HL-60 (cell line): ENCODE results near the gene CDC42EP1.
"Not testable (repeated sequence)": the region's sequence is repeated elsewhere in the genome, so short reads cannot be mapped to it uniquely, and the experiment has no call there.

ENCODE experiments used
- DNase-seq, 2 experiments: peaks; one replicate each; pipeline ENCODE4 v3.0.0-alpha.2; 2010 to 2020; ENCODE audit warnings: low read depth in 1 of 2, low spot score in 1 of 2
- H3K27ac ChIP-seq: fragments of 250-450 bp; sonication (Bioruptor Pico); replicated peaks from 2 replicates; pipeline ENCODE4 v1.5.1; 2020; ENCODE audit warnings: mild to moderate bottlenecking, moderate library complexity
- H3K27me3 ChIP-seq: fragments of 250-450 bp; sonication (Bioruptor Pico); 2 replicates; pipeline ENCODE4 v1.5.1; 2021; ENCODE audit warnings: mild to moderate bottlenecking, moderate library complexity; ENCODE audit not compliant: insufficient read depth, poor library complexity, severe bottlenecking
- H3K4me3 ChIP-seq: replicated peaks from 2 replicates; pipeline ENCODE4 v1.5.1; 2011; ENCODE audit warnings: mild to moderate bottlenecking, control low read depth, low read length; ENCODE audit not compliant: insufficient read depth
- GABPA ChIP-seq: IDR thresholded peaks from 2 replicates; pipeline ENCODE4 v1.6.1; 2012; ENCODE audit warnings: low read depth
- POLR2AphosphoS5 ChIP-seq: IDR thresholded peaks from 2 replicates; pipeline ENCODE4 v1.6.1; 2012; ENCODE audit warnings: low read depth
- SPI1 ChIP-seq: IDR thresholded peaks from 2 replicates; pipeline ENCODE4 v1.6.1; 2012; ENCODE audit warnings: low read depth, mild to moderate bottlenecking, borderline replicate concordance
- TF ChIP-seq, protein P1 (sequence below): IDR thresholded peaks from one replicate; pipeline ENCODE4 v1.5.1; 2011; ENCODE audit warnings: low read length, control low read depth, inconsistent platforms; ENCODE audit not compliant: insufficient read depth
- TF ChIP-seq, protein P2 (sequence below): IDR thresholded peaks from 2 replicates; pipeline ENCODE4 v1.6.1; 2012; ENCODE audit warnings: low read depth; ENCODE audit not compliant: insufficient replicate concordance

CDC42EP1 gene

DNA sequence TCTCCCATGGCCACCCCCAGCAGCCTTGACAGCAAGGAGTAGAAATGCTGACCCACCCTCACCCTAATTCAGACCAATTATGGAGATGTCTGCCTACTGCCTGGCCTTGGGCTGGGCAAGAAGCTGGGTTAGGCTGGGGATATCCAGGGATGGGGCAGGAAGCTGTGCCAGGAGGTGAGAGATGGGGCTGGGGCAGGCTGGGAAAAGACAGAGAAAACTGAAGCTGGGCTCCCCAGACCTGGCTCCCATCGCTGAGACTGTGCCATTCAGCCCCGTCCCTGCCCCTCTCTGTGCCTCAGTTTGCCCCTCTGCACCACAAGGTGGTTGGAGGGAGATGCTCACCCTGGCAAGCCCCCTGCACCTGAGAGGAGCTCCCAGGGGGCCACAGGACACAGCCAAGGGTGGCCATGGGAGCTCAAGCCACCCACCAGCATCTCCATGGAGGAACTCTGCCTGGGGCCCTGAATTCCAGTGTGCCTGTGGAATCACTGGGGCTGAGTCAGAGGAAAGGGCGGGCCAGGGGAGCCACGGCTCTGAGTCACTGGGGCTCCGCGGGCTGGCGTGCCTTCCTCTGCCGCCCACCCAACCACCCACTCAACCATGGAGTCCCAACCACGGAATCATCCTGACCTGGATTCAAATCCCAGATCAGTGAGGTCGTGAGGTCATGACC is 35.1 kb upstream of the CDC42EP1 start:
- peaks cover 14% of the 10 kb centered on the region for H3K27me3 ChIP-seq
- H3K27ac ChIP-seq: no peak overlapping the region
- DNase-seq: no peak
- H3K4me3 ChIP-seq: no peak overlapping the region
- TF ChIP-seq POLR2AphosphoS5 (no peak), GABPA (no peak), SPI1 (no peak)
- TF ChIP-seq, protein P1, sequence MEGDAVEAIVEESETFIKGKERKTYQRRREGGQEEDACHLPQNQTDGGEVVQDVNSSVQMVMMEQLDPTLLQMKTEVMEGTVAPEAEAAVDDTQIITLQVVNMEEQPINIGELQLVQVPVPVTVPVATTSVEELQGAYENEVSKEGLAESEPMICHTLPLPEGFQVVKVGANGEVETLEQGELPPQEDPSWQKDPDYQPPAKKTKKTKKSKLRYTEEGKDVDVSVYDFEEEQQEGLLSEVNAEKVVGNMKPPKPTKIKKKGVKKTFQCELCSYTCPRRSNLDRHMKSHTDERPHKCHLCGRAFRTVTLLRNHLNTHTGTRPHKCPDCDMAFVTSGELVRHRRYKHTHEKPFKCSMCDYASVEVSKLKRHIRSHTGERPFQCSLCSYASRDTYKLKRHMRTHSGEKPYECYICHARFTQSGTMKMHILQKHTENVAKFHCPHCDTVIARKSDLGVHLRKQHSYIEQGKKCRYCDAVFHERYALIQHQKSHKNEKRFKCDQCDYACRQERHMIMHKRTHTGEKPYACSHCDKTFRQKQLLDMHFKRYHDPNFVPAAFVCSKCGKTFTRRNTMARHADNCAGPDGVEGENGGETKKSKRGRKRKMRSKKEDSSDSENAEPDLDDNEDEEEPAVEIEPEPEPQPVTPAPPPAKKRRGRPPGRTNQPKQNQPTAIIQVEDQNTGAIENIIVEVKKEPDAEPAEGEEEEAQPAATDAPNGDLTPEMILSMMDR: no peak
- TF ChIP-seq, protein P2, sequence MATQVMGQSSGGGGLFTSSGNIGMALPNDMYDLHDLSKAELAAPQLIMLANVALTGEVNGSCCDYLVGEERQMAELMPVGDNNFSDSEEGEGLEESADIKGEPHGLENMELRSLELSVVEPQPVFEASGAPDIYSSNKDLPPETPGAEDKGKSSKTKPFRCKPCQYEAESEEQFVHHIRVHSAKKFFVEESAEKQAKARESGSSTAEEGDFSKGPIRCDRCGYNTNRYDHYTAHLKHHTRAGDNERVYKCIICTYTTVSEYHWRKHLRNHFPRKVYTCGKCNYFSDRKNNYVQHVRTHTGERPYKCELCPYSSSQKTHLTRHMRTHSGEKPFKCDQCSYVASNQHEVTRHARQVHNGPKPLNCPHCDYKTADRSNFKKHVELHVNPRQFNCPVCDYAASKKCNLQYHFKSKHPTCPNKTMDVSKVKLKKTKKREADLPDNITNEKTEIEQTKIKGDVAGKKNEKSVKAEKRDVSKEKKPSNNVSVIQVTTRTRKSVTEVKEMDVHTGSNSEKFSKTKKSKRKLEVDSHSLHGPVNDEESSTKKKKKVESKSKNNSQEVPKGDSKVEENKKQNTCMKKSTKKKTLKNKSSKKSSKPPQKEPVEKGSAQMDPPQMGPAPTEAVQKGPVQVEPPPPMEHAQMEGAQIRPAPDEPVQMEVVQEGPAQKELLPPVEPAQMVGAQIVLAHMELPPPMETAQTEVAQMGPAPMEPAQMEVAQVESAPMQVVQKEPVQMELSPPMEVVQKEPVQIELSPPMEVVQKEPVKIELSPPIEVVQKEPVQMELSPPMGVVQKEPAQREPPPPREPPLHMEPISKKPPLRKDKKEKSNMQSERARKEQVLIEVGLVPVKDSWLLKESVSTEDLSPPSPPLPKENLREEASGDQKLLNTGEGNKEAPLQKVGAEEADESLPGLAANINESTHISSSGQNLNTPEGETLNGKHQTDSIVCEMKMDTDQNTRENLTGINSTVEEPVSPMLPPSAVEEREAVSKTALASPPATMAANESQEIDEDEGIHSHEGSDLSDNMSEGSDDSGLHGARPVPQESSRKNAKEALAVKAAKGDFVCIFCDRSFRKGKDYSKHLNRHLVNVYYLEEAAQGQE: no peak

DNA sequence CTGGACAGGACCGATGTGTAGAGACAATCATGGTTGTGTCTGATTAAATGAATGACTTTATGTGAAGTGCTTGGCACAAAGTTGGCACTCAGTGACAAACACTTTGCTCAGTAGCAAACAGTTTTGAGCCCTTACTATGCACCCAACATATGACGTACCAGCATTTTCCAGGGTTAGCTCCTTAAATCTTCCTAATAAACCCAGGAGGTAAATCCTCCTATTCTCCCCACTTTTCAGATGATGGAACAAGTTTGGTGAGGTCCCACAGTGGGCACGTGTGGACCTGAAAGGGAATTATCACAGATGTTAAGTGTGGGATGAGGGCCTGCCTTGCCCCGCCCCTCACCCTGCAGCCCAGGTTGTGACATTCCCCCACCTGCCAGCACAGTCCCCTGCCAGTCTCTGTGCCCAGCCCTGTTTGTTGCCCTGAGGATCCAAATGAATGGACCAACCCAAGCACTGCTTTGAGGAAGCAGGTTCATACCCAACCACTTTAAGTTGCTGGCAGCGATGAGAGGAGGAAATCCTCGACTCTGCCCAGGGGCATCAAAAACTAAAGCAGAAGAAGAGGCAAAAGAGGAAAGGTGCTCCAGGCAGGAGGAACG is 34.4 kb upstream of the CDC42EP1 start:
- peaks cover 11% of the 10 kb centered on the region for H3K27me3 ChIP-seq
- TF ChIP-seq, protein P1: no peak
- no peak for TF ChIP-seq GABPA
- no peak for TF ChIP-seq POLR2AphosphoS5
- TF ChIP-seq, protein P2: no peak
- TF ChIP-seq SPI1: no peak
- no peak overlapping the region for H3K4me3 ChIP-seq
- no peak for DNase-seq
- H3K27ac ChIP-seq: no peak overlapping the region

DNA sequence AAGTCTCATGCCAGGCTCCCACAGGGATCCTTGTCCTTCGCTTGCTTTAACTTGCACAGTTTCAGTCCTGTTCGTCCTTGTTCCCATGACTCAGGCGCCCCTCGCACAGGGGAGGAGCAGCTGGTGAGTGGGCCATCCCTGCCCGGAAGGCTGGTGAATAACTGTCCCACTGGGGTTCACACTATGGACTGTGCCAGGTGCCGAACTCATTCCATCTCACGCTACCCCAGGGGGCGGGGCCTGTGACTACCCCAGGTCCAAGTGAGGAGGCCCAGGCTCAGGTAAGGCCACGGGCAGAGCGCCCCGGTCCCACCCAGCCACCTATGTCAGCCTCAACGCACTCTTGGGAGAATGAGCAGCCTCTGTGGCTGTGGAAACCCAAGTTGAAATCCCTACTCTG is 33.9 kb upstream of the CDC42EP1 start:
- Histone ChIP-seq H3K4me3 (no peak overlapping the region), H3K27ac (no peak overlapping the region), H3K27me3 (peaks cover 7% of the 10 kb centered on the region)
- no peak for DNase-seq
- TF ChIP-seq GABPA (no peak), POLR2AphosphoS5 (no peak), SPI1 (no peak)
- TF ChIP-seq, protein P2: no peak
- TF ChIP-seq, protein P1: no peak

GRCh38 chr22:37527081-37527752 is 33.1 kb upstream of the CDC42EP1 start:
- H3K27me3 ChIP-seq, H3K4me3 ChIP-seq, DNase-seq, H3K27ac ChIP-seq: not testable (repeated sequence)

DNA sequence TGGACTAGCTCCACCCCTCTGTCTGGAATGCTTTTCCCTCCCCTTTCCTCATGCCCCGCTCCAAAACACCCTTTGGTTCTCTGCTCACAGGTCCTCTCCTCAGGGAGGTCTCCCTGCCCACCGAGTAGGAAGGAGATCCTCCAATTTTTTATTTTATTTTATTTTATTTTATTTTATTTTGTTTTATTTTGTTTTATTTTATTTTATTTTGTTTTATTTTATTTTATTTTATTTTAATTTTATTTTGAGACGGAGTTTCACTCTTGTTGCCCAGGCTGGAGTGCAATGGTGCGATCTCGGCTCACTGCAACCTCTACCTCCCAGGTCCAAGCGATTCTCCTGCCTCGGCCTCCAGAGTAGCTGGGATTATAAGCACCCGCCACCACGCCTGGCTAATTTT is 32.3 kb upstream of the CDC42EP1 start:
- not testable (repeated sequence) for DNase-seq, H3K27ac ChIP-seq, H3K4me3 ChIP-seq, H3K27me3 ChIP-seq
